Neural progenitor cell (in vitro differentiated cells): Measurements from ENCODE around the gene KLK8. TPM values are rescaled to one million over a fixed set of nuclear protein-coding genes. Genes with fewer than 3 reads are reported as not detected.

Experiments
- DNase-seq: peaks from one replicate; pipeline ENCODE4 v3.0.0-alpha.2; 2016; ENCODE audit warnings: low spot score
- H2AFZ ChIP-seq: fragments of 200-600 bp; sonication (generic); replicated peaks from 2 replicates; pipeline ENCODE4 v1.6.1; 2016; ENCODE audit warnings: antibody characterized with exemption
- H3F3A ChIP-seq: fragments of 200-600 bp; sonication (generic); 2 replicates; pipeline ENCODE4 v1.6.1; 2016; ENCODE audit warnings: antibody characterized with exemption, low read depth
- H3K27ac ChIP-seq: fragments of 200-600 bp; sonication (generic); 2 replicates; pipeline ENCODE4 v1.5.1; 2016; ENCODE audit warnings: mild to moderate bottlenecking
- H3K27me3 ChIP-seq: fragments of 200-600 bp; sonication (generic); 2 replicates; pipeline ENCODE4 v1.6.1; 2016; ENCODE audit warnings: mild to moderate bottlenecking, moderate library complexity
- H3K36me3 ChIP-seq: fragments of 200-600 bp; sonication (generic); 2 replicates; pipeline ENCODE4 v1.5.1; 2016
- H3K4me1 ChIP-seq: fragments of 200-600 bp; sonication (generic); 2 replicates; pipeline ENCODE4 v1.6.1; 2016; ENCODE audit warnings: mixed run types
- H3K4me2 ChIP-seq: fragments of 200-600 bp; sonication (generic); 2 replicates; pipeline ENCODE4 v1.6.1; 2016
- H3K4me3 ChIP-seq: fragments of 200-600 bp; sonication (generic); 2 replicates; pipeline ENCODE4 v1.5.1; 2016
- H3K79me2 ChIP-seq: fragments of 200-600 bp; sonication (generic); 2 replicates; pipeline ENCODE4 v1.6.1; 2016; ENCODE audit warnings: low read depth
- H3K9ac ChIP-seq: fragments of 200-600 bp; sonication (generic); 2 replicates; pipeline ENCODE4 v1.6.1; 2016
- H3K9me3 ChIP-seq: fragments of 200-600 bp; sonication (generic); 2 replicates; pipeline ENCODE4 v1.5.1; 2016; ENCODE audit warnings: low read depth
- H4K20me1 ChIP-seq: fragments of 200-600 bp; sonication (generic); 2 replicates; pipeline ENCODE4 v1.6.1; 2016; ENCODE audit warnings: low read depth
- H3K27ac Mint-ChIP-seq: 3 replicates; pipeline ENCODE4 v1.8.0; 2021; ENCODE audit warnings: mixed read lengths
- H3K27me3 Mint-ChIP-seq: 2 replicates; pipeline ENCODE4 v1.8.0; 2022; ENCODE audit warnings: low read depth, mild to moderate bottlenecking, inconsistent platforms, moderate library complexity, mixed read lengths; ENCODE audit not compliant: insufficient read depth
- H3K36me3 Mint-ChIP-seq: 3 replicates; pipeline ENCODE4 v1.8.0; 2021; ENCODE audit warnings: mixed read lengths
- H3K4me1 Mint-ChIP-seq: 3 replicates; pipeline ENCODE4 v1.8.0; 2021; ENCODE audit warnings: mixed read lengths
- H3K4me3 Mint-ChIP-seq: 3 replicates; pipeline ENCODE4 v1.8.0; 2021; ENCODE audit warnings: mild to moderate bottlenecking, moderate library complexity, mixed read lengths
- H3K9me3 Mint-ChIP-seq: 3 replicates; pipeline ENCODE4 v1.8.0; 2020; ENCODE audit warnings: mixed read lengths
- EZH2 ChIP-seq: fragments of 200-600 bp; sonication (generic); IDR thresholded peaks from 2 replicates; pipeline ENCODE4 v1.6.1; 2017; ENCODE audit warnings: antibody characterized with exemption, mild to moderate bottlenecking, moderate library complexity
- EZH2phosphoT487 ChIP-seq: fragments of 200-600 bp; sonication (generic); IDR thresholded peaks from 2 replicates; pipeline ENCODE4 v1.6.1; 2017; ENCODE audit warnings: antibody characterized with exemption
- total RNA-seq: library from RNA; depleted of rRNA; stranded (reverse); fragments of >200 nt; gene quantifications from 2 replicates; pipeline ENCODE4 v1.2.3, GENCODE V29; 2015; ENCODE audit warnings: low replicate concordance
- TF ChIP-seq, protein P1 (sequence below): fragments of 200-600 bp; sonication (generic); IDR thresholded peaks from 2 replicates; pipeline ENCODE4 v1.5.1; 2017; ENCODE audit warnings: antibody characterized with exemption, mild to moderate bottlenecking

Gene KLK8
- total RNA-seq, 1 donor from 2014 or later = not detected

GRCh38 chr19:50968716-50969412 is 32.5 kb downstream of the KLK8 start:
- Histone ChIP-seq H2AFZ (peak overlapping the region; percentile 40), H3K36me3 (no peaks in the 10 kb centered on the region), H3K27ac (no peak overlapping the region), H3K4me2 (no peak overlapping the region), H4K20me1 (no peaks in the 10 kb centered on the region), H3K4me3 (no peak overlapping the region), H3F3A (no peaks in the 10 kb centered on the region), H3K79me2 (no peaks in the 10 kb centered on the region), H3K4me1 (no peaks in the 10 kb centered on the region), H3K9ac (no peak overlapping the region), H3K27me3 (no peaks in the 10 kb centered on the region), H3K9me3 (no peaks in the 10 kb centered on the region)
- DNase-seq = no peak
- H3K27me3 Mint-ChIP-seq = peaks cover 19% of the 10 kb centered on the region
- peaks cover 2% of the 10 kb centered on the region for H3K4me1 Mint-ChIP-seq
- H3K9me3 Mint-ChIP-seq = no peaks in the 10 kb centered on the region
- H3K27ac Mint-ChIP-seq = no peak overlapping the region
- H3K4me3 Mint-ChIP-seq = no peak overlapping the region
- no peak for TF ChIP-seq EZH2
- TF ChIP-seq EZH2phosphoT487 = no peak
- TF ChIP-seq, protein P1, sequence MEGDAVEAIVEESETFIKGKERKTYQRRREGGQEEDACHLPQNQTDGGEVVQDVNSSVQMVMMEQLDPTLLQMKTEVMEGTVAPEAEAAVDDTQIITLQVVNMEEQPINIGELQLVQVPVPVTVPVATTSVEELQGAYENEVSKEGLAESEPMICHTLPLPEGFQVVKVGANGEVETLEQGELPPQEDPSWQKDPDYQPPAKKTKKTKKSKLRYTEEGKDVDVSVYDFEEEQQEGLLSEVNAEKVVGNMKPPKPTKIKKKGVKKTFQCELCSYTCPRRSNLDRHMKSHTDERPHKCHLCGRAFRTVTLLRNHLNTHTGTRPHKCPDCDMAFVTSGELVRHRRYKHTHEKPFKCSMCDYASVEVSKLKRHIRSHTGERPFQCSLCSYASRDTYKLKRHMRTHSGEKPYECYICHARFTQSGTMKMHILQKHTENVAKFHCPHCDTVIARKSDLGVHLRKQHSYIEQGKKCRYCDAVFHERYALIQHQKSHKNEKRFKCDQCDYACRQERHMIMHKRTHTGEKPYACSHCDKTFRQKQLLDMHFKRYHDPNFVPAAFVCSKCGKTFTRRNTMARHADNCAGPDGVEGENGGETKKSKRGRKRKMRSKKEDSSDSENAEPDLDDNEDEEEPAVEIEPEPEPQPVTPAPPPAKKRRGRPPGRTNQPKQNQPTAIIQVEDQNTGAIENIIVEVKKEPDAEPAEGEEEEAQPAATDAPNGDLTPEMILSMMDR = no peak
- H3K36me3 Mint-ChIP-seq = no peaks in the 10 kb centered on the region

GRCh38 chr19:50967929-50968715 is 33.3 kb downstream of the KLK8 start:
- no peaks in the 10 kb centered on the region for H3K4me1 ChIP-seq
- H3K27me3 ChIP-seq = no peaks in the 10 kb centered on the region
- Mint-ChIP-seq H3K36me3 (no peaks in the 10 kb centered on the region), H3K9me3 (no peaks in the 10 kb centered on the region), H3K27me3 (peaks cover 14% of the 10 kb centered on the region), H3K27ac (no peak overlapping the region), H3K4me3 (no peak overlapping the region), H3K4me1 (peaks cover 2% of the 10 kb centered on the region)
- peak overlapping the region; percentile 40 for H2AFZ ChIP-seq
- H3K79me2 ChIP-seq = no peaks in the 10 kb centered on the region
- H3K4me2 ChIP-seq = no peak overlapping the region
- DNase-seq = peak; percentile 8
- H3K9ac ChIP-seq = no peak overlapping the region
- no peak overlapping the region for H3K27ac ChIP-seq
- H3F3A ChIP-seq = no peaks in the 10 kb centered on the region
- TF ChIP-seq EZH2phosphoT487 = no peak
- TF ChIP-seq EZH2 = no peak
- TF ChIP-seq, protein P1 = no peak
- no peak overlapping the region for H3K4me3 ChIP-seq
- H3K9me3 ChIP-seq = no peaks in the 10 kb centered on the region
- no peaks in the 10 kb centered on the region for H4K20me1 ChIP-seq
- no peaks in the 10 kb centered on the region for H3K36me3 ChIP-seq

- Mint-ChIP-seq H3K36me3 (no peaks in the 10 kb centered on the region), H3K27me3 (peaks cover 9% of the 10 kb centered on the region), H3K9me3 (peaks cover 1% of the 10 kb centered on the region), H3K4me1 (no peaks in the 10 kb centered on the region), H3K4me3 (no peak overlapping the region), H3K27ac (no peak overlapping the region)
- no peak for DNase-seq
- no peak overlapping the region for H3K9ac ChIP-seq
- H3K27ac ChIP-seq = no peak overlapping the region
- H2AFZ ChIP-seq = no peak overlapping the region
- H3K9me3 ChIP-seq = no peaks in the 10 kb centered on the region
- no peaks in the 10 kb centered on the region for H3F3A ChIP-seq
- TF ChIP-seq, protein P1 = no peak
- TF ChIP-seq EZH2 = no peak
- TF ChIP-seq EZH2phosphoT487 = no peak
- no peaks in the 10 kb centered on the region for H4K20me1 ChIP-seq
- no peak overlapping the region for H3K4me3 ChIP-seq
- no peaks in the 10 kb centered on the region for H3K4me1 ChIP-seq
- H3K27me3 ChIP-seq = no peaks in the 10 kb centered on the region
- H3K79me2 ChIP-seq = no peaks in the 10 kb centered on the region
- H3K36me3 ChIP-seq = no peaks in the 10 kb centered on the region
- H3K4me2 ChIP-seq = no peak overlapping the region
Observed at GRCh38 chr19:50964266-50964665, 37.1 kb downstream of the KLK8 start.
